Posterior cingulate gyrus (tissue), 11 donors: ENCODE results near the gene CBFA2T3.

ENCODE experiments used
- DNase-seq, 10 donors: peaks; one replicate each; pipeline versions ENCODE4 v3.0.0 to v3.0.0-alpha.2; 2020 to 2021; ENCODE audit warnings: mixed read lengths in 3 of 10
- intact Hi-C: fragments of 100-400 bp; cut with DNase I; formaldehyde crosslinking; loops from one replicate; pipeline ENCODE4 v1.15.1; 2023

Gene CBFA2T3

DNA sequence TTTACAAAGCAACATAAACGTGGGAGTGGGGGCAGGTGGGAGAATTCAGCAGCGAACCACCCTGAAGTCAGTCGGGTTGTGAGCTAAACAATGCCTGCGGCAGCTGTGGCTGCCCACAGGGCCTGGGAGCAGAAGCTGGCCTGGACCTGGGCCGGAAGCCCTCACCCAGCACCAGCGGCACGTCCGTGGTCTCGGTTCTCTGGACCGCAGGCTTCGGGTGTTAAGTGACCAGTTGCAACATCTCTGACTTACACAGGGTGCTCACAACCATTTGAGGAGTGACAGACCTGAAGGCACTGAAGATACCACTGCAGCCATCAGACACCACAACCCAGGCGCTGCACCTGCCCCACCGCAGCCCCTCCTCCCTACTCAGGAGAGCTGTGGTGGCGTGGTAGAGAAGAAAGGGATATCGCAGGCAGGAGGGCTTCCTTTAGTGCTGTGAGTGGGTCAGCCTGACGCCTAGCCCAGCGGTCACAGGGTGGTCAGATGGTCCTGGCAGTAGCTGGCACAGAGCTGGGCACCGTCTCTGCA, 33.8 kb downstream of the CBFA2T3 start:
- DNase-seq: no peak
- intact Hi-C loops: loop anchor here (2.0 to 10.0 kb wide), 4 partner anchors 86 to 274 kb away; partner anchors contain the start of genes GALNS, TRAPPC2L and ZNF778

GRCh38 chr16:88941913-88942909, 34.8 kb downstream of the CBFA2T3 start:
- peak in 3 of 10 donors; percentile 45 to 50 (median 48) for DNase-seq
- intact Hi-C loops: loop anchor here (2.0 to 10.0 kb wide), 4 partner anchors 85 to 275 kb away; partner anchors contain the start of genes GALNS, TRAPPC2L and ZNF778

DNA sequence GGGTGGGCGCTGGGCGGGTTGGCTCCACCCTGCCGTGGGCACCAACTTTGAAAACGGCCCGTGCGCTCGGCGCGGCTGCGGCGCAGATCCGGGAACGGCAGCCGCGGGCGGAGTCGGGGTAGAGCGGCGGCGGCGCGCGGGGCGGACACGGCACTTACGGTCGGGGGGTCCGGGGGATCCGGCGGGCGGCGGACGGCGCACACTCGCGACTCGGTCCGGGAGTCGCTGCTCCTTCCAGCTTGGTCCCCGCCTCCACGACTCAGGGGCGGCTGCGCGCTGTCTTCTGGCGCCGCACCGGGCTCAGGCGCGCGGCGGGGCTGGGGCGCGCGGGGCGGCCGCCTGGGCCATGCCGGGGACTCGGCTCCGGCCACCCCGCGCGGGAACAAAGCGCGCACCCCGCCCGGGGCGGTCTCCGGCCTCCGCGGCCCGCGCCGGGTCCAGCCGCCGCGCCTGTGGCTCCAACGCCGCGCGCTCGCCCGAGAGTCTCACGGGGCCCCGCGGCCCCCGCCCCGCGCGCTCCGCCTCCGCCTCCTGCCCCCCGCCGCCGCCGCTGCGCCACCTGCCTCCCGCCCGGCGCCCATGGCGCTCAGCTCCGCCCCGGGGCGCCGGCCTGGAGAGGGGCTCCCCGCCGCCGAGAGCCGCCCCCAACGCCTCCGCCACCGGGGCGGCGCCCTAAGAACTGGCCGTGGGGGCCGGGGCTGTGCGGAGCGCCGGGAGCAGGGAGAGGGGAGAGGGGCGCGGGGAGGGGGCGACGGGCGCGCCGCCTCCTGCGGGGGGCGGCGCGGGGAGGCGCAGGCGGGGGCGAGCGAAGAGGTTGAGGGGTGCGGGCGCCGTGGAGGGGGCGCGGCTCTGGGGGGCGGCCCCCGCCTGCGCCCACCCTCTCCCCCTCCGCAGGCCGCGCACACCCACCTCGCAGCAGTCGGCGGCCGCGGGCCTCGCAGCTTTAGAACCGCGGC, 35.9 kb downstream of the CBFA2T3 start:
- DNase-seq: peak in 2 of 10 donors; percentile 33 to 81
- intact Hi-C loops: loop anchor here (5.0 to 10.0 kb wide), 3 partner anchors 84 to 276 kb away; partner anchors contain the start of genes GALNS, TRAPPC2L and ZNF778

- intact Hi-C loops: loop anchor here (5.0 to 10.0 kb wide), 3 partner anchors 83 to 277 kb away; partner anchors contain the start of genes GALNS, TRAPPC2L and ZNF778
Observed at GRCh38 chr16:88939972-88940861, 36.8 kb downstream of the CBFA2T3 start.

DNA sequence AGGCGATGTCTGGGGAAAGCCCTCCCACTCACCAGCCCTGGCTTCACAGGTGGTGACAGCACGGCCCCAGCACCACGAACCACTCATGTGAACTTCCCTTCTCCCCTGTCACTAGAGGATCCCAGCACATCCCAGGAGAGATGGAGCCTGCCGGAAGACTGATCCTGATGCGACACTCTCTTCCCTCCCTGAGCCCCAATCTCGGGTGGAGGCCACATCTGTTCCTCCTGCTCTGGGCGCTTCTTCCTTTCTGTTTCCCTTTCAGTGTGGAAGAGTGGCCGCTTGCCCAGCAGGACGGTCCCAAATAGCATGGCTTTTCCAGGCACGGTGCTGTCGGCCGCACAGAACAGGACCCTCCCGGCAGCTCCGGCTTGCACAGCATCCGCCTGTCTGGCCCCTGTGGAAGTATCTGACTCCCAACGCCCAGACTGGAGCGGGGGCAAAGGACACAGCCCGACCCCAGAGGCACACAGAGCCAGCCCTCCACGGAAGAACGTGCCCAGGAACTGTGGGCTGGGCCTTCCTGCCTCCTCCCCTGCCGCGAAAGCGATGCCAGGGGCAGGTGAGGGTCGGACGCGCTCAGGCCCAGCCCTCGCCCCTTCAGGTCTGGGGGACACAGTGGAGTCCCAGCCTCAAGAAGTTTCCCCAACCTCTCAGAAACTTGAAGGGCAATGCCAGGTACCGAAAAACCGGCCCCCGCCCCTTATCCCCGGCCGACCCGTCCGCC, 37.6 kb downstream of the CBFA2T3 start:
- intact Hi-C loops: no loop called here
- peak in 1 of 10 donors; percentile 36 for DNase-seq

More at GRCh38 chr16:88939972-88940861, 36.8 kb downstream of the CBFA2T3 start:
- peak in 6 of 10 donors; percentile 61 to 94 (median 68) for DNase-seq

DNA sequence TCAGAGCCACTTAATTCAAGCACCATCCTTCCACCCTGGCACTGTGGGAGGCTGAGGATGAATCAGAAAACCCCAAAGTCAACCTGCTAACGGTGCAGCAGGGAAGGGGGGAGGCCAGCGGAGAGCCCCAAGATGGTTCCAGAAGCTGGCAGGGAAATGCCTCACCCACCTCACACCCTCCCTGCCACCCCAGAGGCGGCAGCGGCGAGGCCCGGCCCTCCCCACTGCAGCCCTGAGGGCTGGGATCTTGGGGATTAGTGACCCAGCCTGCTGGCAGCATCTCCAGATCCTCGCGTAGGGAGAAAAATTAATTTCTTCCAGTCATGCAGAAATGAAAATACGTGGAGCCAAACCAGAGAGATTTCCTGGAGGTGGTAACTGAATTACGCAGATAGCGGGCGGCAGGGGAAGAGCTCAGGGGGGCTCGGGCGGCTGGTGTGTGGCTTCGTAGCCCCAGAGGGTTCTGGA, 38.2 kb downstream of the CBFA2T3 start:
- peak in 1 of 10 donors; percentile 26 for DNase-seq
- intact Hi-C loops: no loop called here

DNA sequence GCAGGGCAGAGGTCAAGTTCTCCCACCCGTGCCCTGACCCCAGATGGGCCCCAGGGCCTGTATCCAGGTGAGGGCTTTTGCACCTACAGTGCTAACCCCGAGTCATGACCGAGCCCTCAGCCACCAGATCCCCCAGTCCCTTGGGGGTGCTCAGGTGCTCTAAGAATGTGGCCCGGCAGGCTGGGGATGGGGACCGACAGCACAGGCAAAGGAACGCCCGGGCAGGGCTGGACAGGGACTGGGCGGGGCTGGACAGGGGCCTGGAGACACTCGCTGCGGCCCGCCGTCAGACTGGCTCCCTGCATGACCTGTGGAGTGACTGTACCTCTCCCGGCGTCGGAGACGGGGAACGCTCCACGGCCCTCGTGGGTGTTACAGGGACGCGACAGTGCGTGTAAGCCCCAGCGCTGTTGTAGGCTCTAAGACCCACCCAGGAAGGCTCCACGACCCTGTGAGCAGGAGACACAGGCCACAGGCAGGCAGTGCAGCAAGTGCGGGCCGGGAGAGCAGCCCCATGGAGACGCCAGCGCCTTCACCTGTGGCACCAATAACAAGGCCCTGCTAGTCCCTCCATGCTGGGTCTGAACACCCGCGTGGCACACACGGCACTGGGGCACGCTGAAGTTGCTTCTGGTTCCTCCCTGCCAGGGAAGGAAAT, 38.8 kb downstream of the CBFA2T3 start:
- intact Hi-C loops: no loop called here
- no peak for DNase-seq

GRCh38 chr16:88937206-88937621, 39.8 kb downstream of the CBFA2T3 start:
- no peak for DNase-seq
- intact Hi-C loops: no loop called here

DNA sequence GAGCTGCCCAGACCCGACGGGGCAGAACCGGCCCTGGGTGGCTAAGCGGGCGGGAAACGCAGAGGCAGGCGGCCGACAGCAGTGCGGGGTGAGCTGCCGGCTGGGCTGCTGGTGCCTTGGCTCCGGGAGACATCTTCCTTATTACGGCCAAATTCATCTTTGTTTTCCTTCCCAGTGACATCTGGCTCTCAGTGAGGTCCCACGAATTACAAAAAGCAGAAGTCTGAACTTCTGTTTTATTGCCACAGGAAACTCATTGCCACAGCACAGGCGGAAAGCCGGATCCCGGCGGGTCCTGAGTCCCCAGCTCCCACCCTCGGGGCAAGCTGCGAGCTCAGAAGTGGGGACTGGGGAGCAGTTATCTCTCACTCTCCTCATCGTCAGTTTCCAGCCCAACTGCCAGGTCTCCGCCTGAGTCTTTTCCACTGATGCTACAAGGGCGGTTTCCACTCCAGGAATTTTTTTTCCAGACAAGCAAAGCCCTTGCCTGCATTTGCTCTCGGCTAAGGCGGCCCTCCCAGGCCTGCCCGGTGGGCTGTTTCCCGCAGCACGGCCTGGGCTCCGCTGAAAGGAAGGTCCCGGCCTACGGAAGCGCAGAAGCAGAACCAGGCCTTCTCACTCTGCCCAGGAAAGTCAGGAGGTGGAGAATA, 40.3 kb downstream of the CBFA2T3 start:
- no peak for DNase-seq
- intact Hi-C loops: no loop called here

DNA sequence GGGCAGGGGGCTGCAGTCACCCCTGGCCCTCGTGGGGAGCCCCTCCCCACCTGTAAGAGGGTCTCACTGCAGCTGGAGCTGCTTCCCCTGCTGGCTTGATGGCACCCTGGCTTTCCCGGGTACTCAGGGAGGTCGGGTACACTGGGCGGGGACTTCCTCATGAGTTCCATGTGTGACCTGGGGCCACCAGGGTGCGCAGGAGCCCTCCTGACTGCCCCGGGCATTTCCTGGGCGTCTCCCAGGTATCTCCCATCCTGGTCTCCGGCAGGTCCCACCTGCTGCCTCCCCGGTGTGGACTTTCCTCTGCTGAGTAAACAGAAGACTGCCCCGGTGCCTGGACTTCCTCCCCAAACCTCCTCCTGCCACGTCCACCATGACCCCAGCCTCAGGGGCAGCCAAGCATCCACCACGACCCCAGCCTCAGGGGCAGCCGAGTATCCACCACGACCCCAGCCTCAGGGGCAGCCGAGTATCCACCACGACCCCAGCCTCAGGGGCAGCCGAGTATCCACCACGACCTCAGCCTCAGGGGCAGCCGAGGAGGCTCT, 40.9 kb downstream of the CBFA2T3 start:
- intact Hi-C loops: no loop called here

GRCh38 chr16:88934066-88934667, 42.8 kb downstream of the CBFA2T3 start:
- intact Hi-C loops: no loop called here
- DNase-seq: no peak

More for the DNA sequence above, 40.9 kb downstream of the CBFA2T3 start:
- no peak for DNase-seq

DNA sequence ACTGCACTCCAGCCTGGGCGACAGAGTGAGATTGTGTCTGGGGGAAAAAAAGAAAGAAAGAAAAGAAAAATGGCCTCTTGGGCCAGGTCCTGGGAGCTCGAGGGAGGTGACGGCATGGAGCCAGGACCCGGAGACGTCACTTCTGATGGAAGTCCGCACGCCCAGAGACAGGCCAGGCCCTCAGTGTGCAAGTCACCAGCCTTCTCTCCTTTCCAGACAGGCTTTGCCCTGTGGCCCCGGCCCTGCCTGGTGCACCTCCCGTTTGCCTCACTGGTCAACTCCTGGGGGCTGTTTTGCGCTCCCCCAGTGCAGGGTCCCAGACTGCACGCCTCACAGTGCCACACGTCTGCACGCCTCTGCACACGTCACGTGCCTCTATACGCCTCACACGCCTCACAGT, 44.1 kb downstream of the CBFA2T3 start:
- intact Hi-C loops: no loop called here
- DNase-seq: no peak

- intact Hi-C loops: no loop called here
- DNase-seq: no peak
Observed at GRCh38 chr16:88931936-88932335, 45.1 kb downstream of the CBFA2T3 start.

- no peak for DNase-seq
- intact Hi-C loops: no loop called here
Observed at GRCh38 chr16:88931373-88931900, 45.6 kb downstream of the CBFA2T3 start.

- DNase-seq: no peak
- intact Hi-C loops: no loop called here
Observed at GRCh38 chr16:88930716-88931115, 46.3 kb downstream of the CBFA2T3 start.

GRCh38 chr16:88929091-88929445, 47.9 kb downstream of the CBFA2T3 start:
- intact Hi-C loops: no loop called here
- no peak for DNase-seq
